OCI-LY1 (cell line): Measurements from ENCODE around the gene TP53AIP1.

Source experiments
- H2AFZ ChIP-seq: fragments of 200-600 bp; sonication (generic), shearing (Covaris generic); 2 replicates; pipeline ENCODE4 v1.6.0; 2014; ENCODE audit warnings: antibody characterized with exemption, mild to moderate bottlenecking, low read length
- H3F3A ChIP-seq: fragments of 200-600 bp; sonication (generic), shearing (Covaris generic); 2 replicates; pipeline ENCODE4 v1.6.0; 2014; ENCODE audit warnings: mild to moderate bottlenecking, antibody characterized with exemption, low read length, moderate library complexity; ENCODE audit not compliant: insufficient read depth
- H3K27ac ChIP-seq: fragments of 200-600 bp; sonication (generic); 2 replicates; pipeline ENCODE4 v1.5.1; 2014; ENCODE audit warnings: low read length, mixed run types, mild to moderate bottlenecking, low read depth; ENCODE audit not compliant: poor library complexity, severe bottlenecking
- H3K27me3 ChIP-seq: fragments of 200-600 bp; sonication (generic); 2 replicates; pipeline ENCODE4 v1.6.0; 2014; ENCODE audit warnings: antibody characterized with exemption, mild to moderate bottlenecking, low read length, moderate library complexity; ENCODE audit not compliant: insufficient read depth
- H3K36me3 ChIP-seq: fragments of 200-600 bp; sonication (generic); 2 replicates; pipeline ENCODE4 v1.6.1; 2014; ENCODE audit warnings: mild to moderate bottlenecking, antibody characterized with exemption, low read length, moderate library complexity, mixed read lengths; ENCODE audit not compliant: insufficient read depth
- H3K4me1 ChIP-seq: fragments of 200-600 bp; sonication (generic); 2 replicates; pipeline ENCODE4 v1.5.1; 2014; ENCODE audit warnings: mild to moderate bottlenecking, low read length, moderate library complexity; ENCODE audit not compliant: insufficient read depth, severe bottlenecking
- H3K4me2 ChIP-seq: fragments of 200-600 bp; sonication (generic), shearing (Covaris generic); 2 replicates; pipeline ENCODE4 v1.6.1; 2014; ENCODE audit warnings: low read length
- H3K4me3 ChIP-seq: fragments of 200-600 bp; sonication (generic); 2 replicates; pipeline ENCODE4 v1.5.1; 2014; ENCODE audit warnings: low read length, low read depth, mild to moderate bottlenecking, mixed read lengths; ENCODE audit not compliant: poor library complexity, severe bottlenecking
- H3K79me2 ChIP-seq: fragments of 200-600 bp; shearing (Covaris generic); 2 replicates; pipeline ENCODE4 v1.6.1; 2016; ENCODE audit warnings: mixed run types, low read length, mixed read lengths; ENCODE audit not compliant: insufficient read depth
- H3K9ac ChIP-seq: fragments of 200-600 bp; sonication (generic), shearing (Covaris generic); 2 replicates; pipeline ENCODE4 v1.6.1; 2014; ENCODE audit warnings: mild to moderate bottlenecking, low read length, mixed read lengths
- H3K9me2 ChIP-seq: fragments of 200-600 bp; sonication (generic), shearing (Covaris generic); 2 replicates; pipeline ENCODE4 v1.6.1; 2014; ENCODE audit warnings: low read depth, mild to moderate bottlenecking, low read length, mixed read lengths
- H3K9me3 ChIP-seq: fragments of 200-600 bp; shearing (Covaris generic); 2 replicates; pipeline ENCODE4 v1.6.1; 2014; ENCODE audit warnings: low read length, mixed read lengths
- H4K20me1 ChIP-seq: fragments of 200-600 bp; sonication (generic), shearing (Covaris generic); 2 replicates; pipeline ENCODE4 v1.6.0; 2016; ENCODE audit warnings: mild to moderate bottlenecking, low read length; ENCODE audit not compliant: insufficient read depth
- EZH2 ChIP-seq: fragments of 200-600 bp; sonication (generic), shearing (Covaris generic); IDR thresholded peaks from 2 replicates; pipeline ENCODE4 v1.8.0; 2017; ENCODE audit warnings: borderline replicate concordance, mixed run types, mild to moderate bottlenecking, antibody characterized with exemption, low read length, moderate library complexity, mixed read lengths
- TF ChIP-seq, protein P1 (sequence below): fragments of 200-600 bp; sonication (generic), shearing (Covaris generic); IDR thresholded peaks from 2 replicates; pipeline ENCODE4 v1.5.1; 2017; ENCODE audit warnings: mild to moderate bottlenecking, antibody characterized with exemption, low read length, moderate library complexity, mixed read lengths

The TP53AIP1 gene

GRCh38 chr11:128888034-128888985, 54.4 kb downstream of the TP53AIP1 start:
- Histone ChIP-seq H2AFZ (no peak overlapping the region), H4K20me1 (no peaks in the 10 kb centered on the region), H3K4me2 (no peak overlapping the region), H3K27me3 (no peaks in the 10 kb centered on the region), H3F3A (no peaks in the 10 kb centered on the region), H3K9me2 (no peaks in the 10 kb centered on the region), H3K4me3 (no peak overlapping the region), H3K36me3 (no peaks in the 10 kb centered on the region), H3K9ac (no peak overlapping the region), H3K79me2 (no peaks in the 10 kb centered on the region), H3K27ac (no peak overlapping the region), H3K9me3 (no peaks in the 10 kb centered on the region), H3K4me1 (no peaks in the 10 kb centered on the region)
- TF ChIP-seq, protein P1, sequence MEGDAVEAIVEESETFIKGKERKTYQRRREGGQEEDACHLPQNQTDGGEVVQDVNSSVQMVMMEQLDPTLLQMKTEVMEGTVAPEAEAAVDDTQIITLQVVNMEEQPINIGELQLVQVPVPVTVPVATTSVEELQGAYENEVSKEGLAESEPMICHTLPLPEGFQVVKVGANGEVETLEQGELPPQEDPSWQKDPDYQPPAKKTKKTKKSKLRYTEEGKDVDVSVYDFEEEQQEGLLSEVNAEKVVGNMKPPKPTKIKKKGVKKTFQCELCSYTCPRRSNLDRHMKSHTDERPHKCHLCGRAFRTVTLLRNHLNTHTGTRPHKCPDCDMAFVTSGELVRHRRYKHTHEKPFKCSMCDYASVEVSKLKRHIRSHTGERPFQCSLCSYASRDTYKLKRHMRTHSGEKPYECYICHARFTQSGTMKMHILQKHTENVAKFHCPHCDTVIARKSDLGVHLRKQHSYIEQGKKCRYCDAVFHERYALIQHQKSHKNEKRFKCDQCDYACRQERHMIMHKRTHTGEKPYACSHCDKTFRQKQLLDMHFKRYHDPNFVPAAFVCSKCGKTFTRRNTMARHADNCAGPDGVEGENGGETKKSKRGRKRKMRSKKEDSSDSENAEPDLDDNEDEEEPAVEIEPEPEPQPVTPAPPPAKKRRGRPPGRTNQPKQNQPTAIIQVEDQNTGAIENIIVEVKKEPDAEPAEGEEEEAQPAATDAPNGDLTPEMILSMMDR, result no peak
- no peak for TF ChIP-seq EZH2

- no peaks in the 10 kb centered on the region for H3K9me2 ChIP-seq
- no peak for TF ChIP-seq EZH2
- TF ChIP-seq, protein P1, result 0 out of 2 replicates have a peak, but pooled peaks have one; percentile 8
- H3K9me3 ChIP-seq, result no peaks in the 10 kb centered on the region
- no peaks in the 10 kb centered on the region for H3K36me3 ChIP-seq
- H3K27ac ChIP-seq, result no peak overlapping the region
- H4K20me1 ChIP-seq, result no peaks in the 10 kb centered on the region
- no peak overlapping the region for H3K4me3 ChIP-seq
- no peaks in the 10 kb centered on the region for H3K79me2 ChIP-seq
- no peak overlapping the region for H3K4me2 ChIP-seq
- H3F3A ChIP-seq, result no peaks in the 10 kb centered on the region
- H3K4me1 ChIP-seq, result no peaks in the 10 kb centered on the region
- H3K27me3 ChIP-seq, result no peaks in the 10 kb centered on the region
- H3K9ac ChIP-seq, result no peak overlapping the region
- H2AFZ ChIP-seq, result no peak overlapping the region
Measured at GRCh38 chr11:128886406-128887124, 56.1 kb downstream of the TP53AIP1 start.
